Activated gamma-delta T cell treated with anti-CD3 and anti-CD28 coated beads, Interleukin-2, amount 50 U/mL, for 16 hours (primary cell): ENCODE data around the gene ABLIM3.

Source experiments
- DNase-seq: peaks from one replicate; pipeline ENCODE4 v3.0.0-alpha.2; 2020; ENCODE audit warnings: low read depth

Gene ABLIM3

GRCh38 chr5:149219584-149219983 is 78.3 kb downstream of the ABLIM3 start:
- no peak for DNase-seq

GRCh38 chr5:149220750-149221149 is 79.5 kb downstream of the ABLIM3 start:
- no peak for DNase-seq

GRCh38 chr5:149221326-149221725 is 80.0 kb downstream of the ABLIM3 start:
- no peak for DNase-seq

GRCh38 chr5:149221731-149222342 is 80.5 kb downstream of the ABLIM3 start:
- no peak for DNase-seq

- DNase-seq: no peak
These were observed 82.0 kb downstream of the ABLIM3 start for GRCh38 chr5:149223081-149223848.

- DNase-seq: no peak
These were observed 83.0 kb downstream of the ABLIM3 start for GRCh38 chr5:149224282-149224681.

- no peak for DNase-seq
These were observed 86.0 kb downstream of the ABLIM3 start for GRCh38 chr5:149227168-149227826.

- DNase-seq: no peak
These were observed 87.5 kb downstream of the ABLIM3 start for GRCh38 chr5:149228618-149229297.

GRCh38 chr5:149229298-149229937 is 88.1 kb downstream of the ABLIM3 start:
- DNase-seq: no peak

GRCh38 chr5:149235841-149236240 is 94.5 kb downstream of the ABLIM3 start:
- no peak for DNase-seq

GRCh38 chr5:149237662-149238061 is 96.4 kb downstream of the ABLIM3 start:
- DNase-seq: no peak

GRCh38 chr5:149238540-149238939 is 97.2 kb downstream of the ABLIM3 start:
- no peak for DNase-seq

GRCh38 chr5:149239917-149240316 is 98.6 kb downstream of the ABLIM3 start:
- no peak for DNase-seq

GRCh38 chr5:149240354-149240998 is 99.2 kb downstream of the ABLIM3 start:
- peak; percentile 69 for DNase-seq

- no peak for DNase-seq
These were observed 101.0 kb downstream of the ABLIM3 start for GRCh38 chr5:149242339-149242738.

GRCh38 chr5:149246906-149247305 is 105.6 kb downstream of the ABLIM3 start:
- no peak for DNase-seq

GRCh38 chr5:149247726-149248125 is 106.4 kb downstream of the ABLIM3 start:
- no peak for DNase-seq

GRCh38 chr5:149251546-149251945 is 110.3 kb downstream of the ABLIM3 start:
- no peak for DNase-seq

- no peak for DNase-seq
These were observed 113.2 kb downstream of the ABLIM3 start for GRCh38 chr5:149254506-149254905.

- no peak for DNase-seq
These were observed 115.2 kb downstream of the ABLIM3 start for GRCh38 chr5:149256451-149256850.

GRCh38 chr5:149257131-149257530 is 115.8 kb downstream of the ABLIM3 start:
- DNase-seq: no peak
